Fibroblast of villous mesenchyme (primary cell): ENCODE measurements around the gene NCAM2. TPM values are rescaled to one million over a fixed set of nuclear protein-coding genes. Genes with fewer than 3 reads are reported as not detected.
"Not testable (repeated sequence)": the region's sequence is repeated elsewhere in the genome, so short reads cannot be mapped to it uniquely, and the experiment has no call there.

Source experiments
- DNase-seq: peaks from one replicate; pipeline ENCODE4 v3.0.0-alpha.2; 2010; ENCODE audit warnings: low read depth
- H3K4me3 ChIP-seq: 2 replicates; pipeline ENCODE4 v1.5.1; 2011; ENCODE audit warnings: low read depth, mild to moderate bottlenecking, low read length
- CTCF ChIP-seq: IDR thresholded peaks from 2 replicates; pipeline ENCODE4 v1.5.1; 2012; ENCODE audit warnings: low read depth, mild to moderate bottlenecking, low read length; ENCODE audit not compliant: insufficient read depth
- total RNA-seq: library from RNA; depleted of rRNA; stranded (reverse); fragments of >200 nt; gene quantifications from 2 replicates; pipeline ENCODE4 v1.2.3, GENCODE V29; 2012

NCAM2 gene
- total RNA-seq, 1 donor = 5.2 TPM

DNA sequence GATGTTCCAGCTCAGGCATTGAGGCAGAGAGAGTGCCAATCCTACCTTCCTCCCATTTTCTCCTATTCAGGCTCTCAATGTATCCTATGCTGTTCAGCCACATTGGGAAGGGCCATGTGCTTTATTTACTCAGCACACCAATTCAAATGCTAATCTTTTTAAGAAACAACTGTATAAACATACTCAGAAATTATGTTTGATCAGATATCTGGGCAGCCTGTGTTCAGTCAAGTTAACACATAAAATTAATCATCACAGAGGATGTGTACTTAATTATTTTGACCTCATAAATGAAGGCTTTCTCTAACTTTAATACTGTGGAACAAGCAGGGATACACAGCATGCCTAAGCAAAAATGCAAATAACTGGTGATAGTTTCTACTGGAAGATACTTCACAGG is 149.8 kb downstream of the NCAM2 start:
- TF ChIP-seq CTCF = no peak

DNA sequence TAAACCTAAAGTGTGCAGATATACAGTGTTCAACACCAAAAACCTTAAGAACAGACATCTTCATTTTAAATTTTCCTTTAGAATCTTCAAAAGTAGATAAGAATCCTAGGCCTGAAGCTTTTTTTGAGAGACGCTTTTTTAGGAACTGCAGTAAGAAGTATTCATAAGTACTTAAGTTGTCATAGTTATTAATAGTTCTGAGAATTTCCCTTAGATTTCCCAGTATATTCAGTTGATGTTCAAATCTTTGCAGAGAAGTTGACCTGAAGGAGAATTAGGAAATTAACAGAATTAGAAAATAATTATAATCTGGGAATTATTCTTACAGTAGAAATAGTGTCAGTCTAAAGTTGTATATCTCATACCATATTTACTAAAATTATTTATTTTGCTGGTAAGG is 150.3 kb downstream of the NCAM2 start:
- H3K4me3 ChIP-seq = no peak overlapping the region
- no peak for TF ChIP-seq CTCF
- DNase-seq = no peak

More for the DNA sequence above, 149.8 kb downstream of the NCAM2 start:
- H3K4me3 ChIP-seq = no peak overlapping the region
- no peak for DNase-seq

- not testable (repeated sequence) for DNase-seq, H3K4me3 ChIP-seq
Observed at GRCh38 chr21:21149445-21149844, 151.2 kb downstream of the NCAM2 start.

DNA sequence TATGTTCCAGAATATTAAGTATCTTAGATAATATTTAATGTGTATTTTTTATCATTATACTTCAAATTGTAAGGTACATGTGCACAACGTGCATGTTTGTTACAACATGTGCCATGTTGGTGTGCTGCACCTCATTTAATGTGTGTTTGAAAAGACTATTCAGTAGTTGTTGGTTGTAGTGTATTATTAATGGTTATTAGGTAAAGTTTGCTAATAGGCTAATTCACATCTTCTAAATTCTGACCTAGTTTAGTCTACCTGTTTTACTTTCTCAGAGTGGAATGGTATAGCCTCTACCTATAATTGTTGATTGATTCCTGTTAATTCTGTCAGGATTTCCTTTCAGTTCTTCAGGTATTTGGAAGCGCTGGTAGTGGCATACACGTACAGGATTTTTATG is 153.0 kb downstream of the NCAM2 start:
- no peak for DNase-seq
- TF ChIP-seq CTCF = no peak
- H3K4me3 ChIP-seq = no peak overlapping the region

GRCh38 chr21:21156397-21156796 is 158.2 kb downstream of the NCAM2 start:
- TF ChIP-seq CTCF = no peak
- no peak for DNase-seq
- H3K4me3 ChIP-seq = no peak overlapping the region

DNA sequence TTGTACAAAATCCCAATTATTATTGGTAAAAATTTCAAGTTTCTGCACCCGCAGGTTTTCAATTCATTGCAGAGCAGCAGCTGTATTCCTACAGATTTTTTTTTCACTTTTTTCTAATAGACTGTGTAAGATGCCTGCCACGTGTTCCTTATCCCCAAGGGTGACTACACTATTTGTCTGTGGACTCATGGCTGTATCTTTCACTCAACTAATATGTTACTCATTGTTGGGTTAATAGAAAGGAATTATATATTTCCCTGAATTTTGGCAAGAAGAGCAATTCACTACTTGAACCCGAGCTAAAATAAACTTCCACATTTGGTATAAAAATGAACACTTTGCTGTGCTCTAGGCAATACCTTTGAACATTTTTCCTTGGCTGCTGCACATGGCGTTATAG is 158.7 kb downstream of the NCAM2 start:
- TF ChIP-seq CTCF = no peak
- no peak for DNase-seq
- no peak overlapping the region for H3K4me3 ChIP-seq

GRCh38 chr21:21158376-21158918 is 160.2 kb downstream of the NCAM2 start:
- TF ChIP-seq CTCF = no peak
- DNase-seq = no peak
- H3K4me3 ChIP-seq = no peak overlapping the region
